HepG2 (cell line): ENCODE data around the gene HOXD3. TPM values are rescaled to one million over a fixed set of nuclear protein-coding genes. Genes with fewer than 3 reads are reported as not detected.

ENCODE experiments used
- AKAP8 ChIP-seq: sonication (generic); formaldehyde crosslinking; IDR thresholded peaks from 2 replicates; pipeline ENCODE4 v1.5.1; 2020; ENCODE audit warnings: mild to moderate bottlenecking, missing genetic modification reagents
- ATM ChIP-seq: fragments of 450-650 bp; IDR thresholded peaks from 2 replicates; pipeline ENCODE4 v1.7.1; 2017; ENCODE audit warnings: mild to moderate bottlenecking, borderline replicate concordance
- BRCA1 ChIP-seq: sonication (generic); formaldehyde crosslinking; IDR thresholded peaks from 2 replicates; pipeline ENCODE4 v1.4.0; 2020; ENCODE audit warnings: missing genetic modification reagents
- BRD4 ChIP-seq: sonication (generic); formaldehyde crosslinking; IDR thresholded peaks from 2 replicates; pipeline ENCODE4 v1.4.0; 2020; ENCODE audit warnings: missing genetic modification reagents
- KDM5A ChIP-seq: fragments of 200-600 bp; sonication (generic); IDR thresholded peaks from 2 replicates; pipeline ENCODE4 v1.7.0; 2018; ENCODE audit warnings: antibody characterized with exemption, mild to moderate bottlenecking, low read length, borderline replicate concordance
- MAFG ChIP-seq: sonication (generic); formaldehyde crosslinking; IDR thresholded peaks from 2 replicates; pipeline ENCODE4 v1.5.1; 2020; ENCODE audit warnings: mild to moderate bottlenecking, missing genetic modification reagents
- MEIS1 ChIP-seq: sonication (generic); formaldehyde crosslinking; IDR thresholded peaks from 2 replicates; pipeline ENCODE4 v1.9.0; 2021; ENCODE audit warnings: mild to moderate bottlenecking, missing genetic modification reagents, moderate library complexity, borderline replicate concordance
- MLLT10 ChIP-seq: sonication (generic); formaldehyde crosslinking; IDR thresholded peaks from 2 replicates; pipeline ENCODE4 v1.4.0; 2020; ENCODE audit warnings: missing genetic modification reagents
- MTA3 ChIP-seq: sonication (generic); formaldehyde crosslinking; IDR thresholded peaks from 2 replicates; pipeline ENCODE4 v1.4.0; 2020; ENCODE audit warnings: missing genetic modification reagents
- SRF ChIP-seq: IDR thresholded peaks from 2 replicates; pipeline ENCODE4 v1.6.1; 2011; ENCODE audit warnings: mild to moderate bottlenecking, low read depth, low read length, moderate library complexity
- TBX2 ChIP-seq: sonication (generic); formaldehyde crosslinking; IDR thresholded peaks from 2 replicates; pipeline ENCODE4 v1.5.0; 2020; ENCODE audit warnings: missing genetic modification reagents, mild to moderate bottlenecking, borderline replicate concordance
- ZFAT ChIP-seq: sonication (generic); formaldehyde crosslinking; conservative IDR thresholded peaks from 2 replicates; pipeline ENCODE4 v1.8.1; 2023; ENCODE audit warnings: missing genetic modification reagents, inconsistent platforms
- ZFYVE20 ChIP-seq: sonication (generic); formaldehyde crosslinking; IDR thresholded peaks from 2 replicates; pipeline ENCODE4 v1.8.0; 2023; ENCODE audit warnings: low read depth, mild to moderate bottlenecking, moderate library complexity, missing genetic modification reagents, borderline replicate concordance
- ZNF10 ChIP-seq: sonication (generic); formaldehyde crosslinking; IDR thresholded peaks from 2 replicates; pipeline ENCODE4 v1.4.0; 2020; ENCODE audit warnings: mild to moderate bottlenecking, low read depth, missing genetic modification reagents, borderline replicate concordance
- ZNF616 ChIP-seq: sonication (generic); formaldehyde crosslinking; IDR thresholded peaks from 2 replicates; pipeline ENCODE4 v1.5.0; 2020; ENCODE audit warnings: low read depth, mild to moderate bottlenecking, missing genetic modification reagents
- ZNF792 ChIP-seq: IDR thresholded peaks from 2 replicates; pipeline ENCODE4 v1.6.1; 2016
- ZNF83 ChIP-seq: sonication (generic); formaldehyde crosslinking; IDR thresholded peaks from 2 replicates; pipeline ENCODE4 v1.4.0; 2020; ENCODE audit warnings: missing genetic modification reagents, mild to moderate bottlenecking, borderline replicate concordance
- ZNF878 ChIP-seq: sonication (generic); formaldehyde crosslinking; IDR thresholded peaks from 2 replicates; pipeline ENCODE4 v1.8.1; 2023; ENCODE audit warnings: mild to moderate bottlenecking, missing genetic modification reagents, moderate library complexity
- ZNF883 ChIP-seq: sonication (generic); formaldehyde crosslinking; IDR thresholded peaks from 2 replicates; pipeline ENCODE4 v1.5.1; 2020; ENCODE audit warnings: mild to moderate bottlenecking, missing genetic modification reagents; ENCODE audit errors: not compliant biosample characterization
- ZSCAN12 ChIP-seq: sonication (generic); formaldehyde crosslinking; IDR thresholded peaks from 2 replicates; pipeline ENCODE4 v1.9.0; 2021; ENCODE audit warnings: mild to moderate bottlenecking, missing genetic modification reagents
- polyA plus RNA-seq, 8 experiments: library from polyadenylated mRNA; depleted of rRNA in 3 of 8; stranded (reverse) in 7 of 8; unstranded in 1 of 8; fragments of >200 nt; fragmentation: Illumina TruSeq in 4 of 8; extraction: Trizol in 4 of 8; gene quantifications; 2 replicates each; pipeline versions ENCODE4 v1.2.1 to v1.2.3, GENCODE V29; 2011 to 2016; ENCODE audit warnings: low read depth in 4 of 8, missing spikeins in 1 of 8, mixed read lengths in 1 of 8; ENCODE audit not compliant: insufficient read depth in 1 of 8
- total RNA-seq, 5 experiments: library from RNA; depleted of rRNA; stranded (reverse); fragments of >200 nt; fragmentation: Illumina TruSeq; extraction: Trizol; gene quantifications; 2 replicates each; pipeline ENCODE4 v1.2.3, GENCODE V29; 2016; ENCODE audit warnings: low read depth in 1 of 5
- TF ChIP-seq, protein P1 (sequence below): IDR thresholded peaks from 2 replicates; pipeline ENCODE4 v1.6.1; 2016; ENCODE audit warnings: mild to moderate bottlenecking, missing biosample characterization, missing genetic modification reagents
- TF ChIP-seq, protein P2 (sequence below): sonication (generic); formaldehyde crosslinking; IDR thresholded peaks from 2 replicates; pipeline ENCODE4 v1.4.0; 2020; ENCODE audit warnings: missing genetic modification reagents, borderline replicate concordance
- TF ChIP-seq, protein P3 (sequence below): sonication (generic); formaldehyde crosslinking; IDR thresholded peaks from 2 replicates; pipeline ENCODE4 v1.8.1; 2023; ENCODE audit warnings: mild to moderate bottlenecking, inconsistent platforms, moderate library complexity, missing genetic modification reagents, borderline replicate concordance
- TF ChIP-seq, protein P4 (sequence below): sonication (generic); formaldehyde crosslinking; IDR thresholded peaks from 2 replicates; pipeline ENCODE4 v1.9.0; 2021; ENCODE audit warnings: missing genetic modification reagents, mild to moderate bottlenecking, borderline replicate concordance

HOXD3 gene
- total and polyA plus RNA-seq, 2 of the 13 experiments (the other 11 are each of a cell fraction or from before 2014, with no cell fraction given), result 0.05 to 0.09 TPM

DNA sequence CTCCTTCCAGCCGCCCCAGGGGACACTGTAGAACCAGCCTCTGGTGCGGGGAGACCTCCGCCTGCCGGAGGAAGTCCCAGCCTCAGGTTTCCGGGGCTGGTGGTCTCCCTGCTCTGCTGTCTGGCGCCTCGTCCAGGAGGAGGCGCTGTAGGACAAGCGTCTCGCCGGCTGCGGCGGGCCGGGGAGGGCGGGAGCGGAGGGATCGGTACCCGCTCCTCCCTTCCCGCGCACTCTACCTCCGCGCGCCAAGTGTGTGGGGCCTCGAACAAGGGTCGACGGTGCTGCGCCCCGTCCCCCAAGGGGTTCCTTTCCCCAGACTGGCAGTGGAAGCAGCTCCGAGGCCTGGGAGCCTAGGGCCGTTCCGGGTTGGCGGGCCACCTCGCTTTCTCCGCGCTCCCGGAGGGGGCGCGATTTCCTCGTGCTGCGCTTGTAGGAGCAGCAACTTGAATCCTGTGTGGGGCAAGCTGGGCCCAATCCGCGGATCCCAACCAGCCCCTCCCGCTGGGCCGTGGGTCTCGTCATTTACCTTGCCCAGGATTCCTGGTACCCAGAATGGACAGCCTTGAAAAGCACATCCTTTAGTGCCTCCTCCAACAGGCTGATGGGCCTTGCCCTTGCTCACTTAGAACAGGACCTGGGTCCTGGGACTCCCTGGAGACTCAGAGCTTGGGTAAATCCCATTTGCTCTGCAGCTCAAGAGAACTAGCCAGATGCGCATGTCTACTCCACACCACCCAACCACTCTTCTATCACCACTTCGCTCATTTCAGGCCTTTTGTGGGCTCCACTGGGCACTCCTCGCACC, 16.4 kb upstream of the HOXD3 start (continued):
- TF ChIP-seq, protein P1, sequence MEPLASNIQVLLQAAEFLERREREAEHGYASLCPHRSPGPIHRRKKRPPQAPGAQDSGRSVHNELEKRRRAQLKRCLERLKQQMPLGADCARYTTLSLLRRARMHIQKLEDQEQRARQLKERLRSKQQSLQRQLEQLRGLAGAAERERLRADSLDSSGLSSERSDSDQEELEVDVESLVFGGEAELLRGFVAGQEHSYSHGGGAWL (CRISPR knock-in tag), result peak; percentile 76; the same call in 1 of the 2 replicates
- TF ChIP-seq BRCA1 (CRISPR knock-in tag) (no peak), MLLT10 (CRISPR knock-in tag) (no peak), ZNF10 (CRISPR knock-in tag) (no peak), MEIS1 (CRISPR knock-in tag) (peak; percentile 57; the same call in 1 of the 2 replicates), BRD4 (CRISPR knock-in tag) (no peak), ZNF878 (CRISPR knock-in tag) (no peak; the same call in 1 of the 2 replicates), KDM5A (no peak), SRF (0 out of 2 replicates have a peak, but pooled peaks have one; percentile 6), ATM (no peak), ZFYVE20 (CRISPR knock-in tag) (0 out of 2 replicates have a peak, but pooled peaks have one; percentile 26), ZNF616 (CRISPR knock-in tag) (no peak), TBX2 (peak; percentile 88), MAFG (CRISPR knock-in tag) (no peak; the same call in 1 of the 2 replicates), ZNF792 (no peak; the same call in 1 of the 2 replicates), AKAP8 (CRISPR knock-in tag) (0 out of 2 replicates have a peak, but pooled peaks have one; percentile 37), ZNF883 (CRISPR knock-in tag) (peak; percentile 84), ZSCAN12 (CRISPR knock-in tag) (no peak), ZFAT (CRISPR knock-in tag) (no peak), ZNF83 (CRISPR knock-in tag) (no peak; the same call in 1 of the 2 replicates), MTA3 (CRISPR knock-in tag) (no peak)
- TF ChIP-seq, protein P2, sequence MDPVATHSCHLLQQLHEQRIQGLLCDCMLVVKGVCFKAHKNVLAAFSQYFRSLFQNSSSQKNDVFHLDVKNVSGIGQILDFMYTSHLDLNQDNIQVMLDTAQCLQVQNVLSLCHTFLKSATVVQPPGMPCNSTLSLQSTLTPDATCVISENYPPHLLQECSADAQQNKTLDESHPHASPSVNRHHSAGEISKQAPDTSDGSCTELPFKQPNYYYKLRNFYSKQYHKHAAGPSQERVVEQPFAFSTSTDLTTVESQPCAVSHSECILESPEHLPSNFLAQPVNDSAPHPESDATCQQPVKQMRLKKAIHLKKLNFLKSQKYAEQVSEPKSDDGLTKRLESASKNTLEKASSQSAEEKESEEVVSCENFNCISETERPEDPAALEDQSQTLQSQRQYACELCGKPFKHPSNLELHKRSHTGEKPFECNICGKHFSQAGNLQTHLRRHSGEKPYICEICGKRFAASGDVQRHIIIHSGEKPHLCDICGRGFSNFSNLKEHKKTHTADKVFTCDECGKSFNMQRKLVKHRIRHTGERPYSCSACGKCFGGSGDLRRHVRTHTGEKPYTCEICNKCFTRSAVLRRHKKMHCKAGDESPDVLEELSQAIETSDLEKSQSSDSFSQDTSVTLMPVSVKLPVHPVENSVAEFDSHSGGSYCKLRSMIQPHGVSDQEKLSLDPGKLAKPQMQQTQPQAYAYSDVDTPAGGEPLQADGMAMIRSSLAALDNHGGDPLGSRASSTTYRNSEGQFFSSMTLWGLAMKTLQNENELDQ (CRISPR knock-in tag), result no peak
- TF ChIP-seq, protein P3, sequence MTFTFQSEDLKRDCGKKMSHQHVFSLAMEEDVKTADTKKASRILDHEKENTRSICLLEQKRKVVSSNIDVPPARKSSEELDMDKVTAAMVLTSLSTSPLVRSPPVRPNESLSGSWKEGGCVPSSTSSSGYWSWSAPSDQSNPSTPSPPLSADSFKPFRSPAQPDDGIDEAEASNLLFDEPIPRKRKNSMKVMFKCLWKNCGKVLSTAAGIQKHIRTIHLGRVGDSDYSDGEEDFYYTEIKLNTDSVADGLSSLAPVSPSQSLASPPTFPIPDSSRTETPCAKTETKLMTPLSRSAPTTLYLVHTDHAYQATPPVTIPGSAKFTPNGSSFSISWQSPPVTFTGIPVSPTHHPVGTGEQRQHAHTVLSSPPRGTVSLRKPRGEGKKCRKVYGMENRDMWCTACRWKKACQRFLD (CRISPR knock-in tag), result peak; percentile 72; the same call in 1 of the 2 replicates
- TF ChIP-seq, protein P4, sequence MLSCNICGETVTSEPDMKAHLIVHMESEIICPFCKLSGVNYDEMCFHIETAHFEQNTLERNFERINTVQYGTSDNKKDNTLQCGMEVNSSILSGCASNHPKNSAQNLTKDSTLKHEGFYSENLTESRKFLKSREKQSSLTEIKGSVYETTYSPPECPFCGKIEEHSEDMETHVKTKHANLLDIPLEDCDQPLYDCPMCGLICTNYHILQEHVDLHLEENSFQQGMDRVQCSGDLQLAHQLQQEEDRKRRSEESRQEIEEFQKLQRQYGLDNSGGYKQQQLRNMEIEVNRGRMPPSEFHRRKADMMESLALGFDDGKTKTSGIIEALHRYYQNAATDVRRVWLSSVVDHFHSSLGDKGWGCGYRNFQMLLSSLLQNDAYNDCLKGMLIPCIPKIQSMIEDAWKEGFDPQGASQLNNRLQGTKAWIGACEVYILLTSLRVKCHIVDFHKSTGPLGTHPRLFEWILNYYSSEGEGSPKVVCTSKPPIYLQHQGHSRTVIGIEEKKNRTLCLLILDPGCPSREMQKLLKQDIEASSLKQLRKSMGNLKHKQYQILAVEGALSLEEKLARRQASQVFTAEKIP (CRISPR knock-in tag), result no peak
